ENCODE data around the gene APOA5. TPM values are rescaled to one million over a fixed set of nuclear protein-coding genes. Genes with fewer than 3 reads are reported as not detected.

Gene APOA5
- total and polyA plus RNA-seq, 2 of the 13 experiments (the other 11 are each of a cell fraction or from before 2014, with no cell fraction given) = 44.0 to 49.1 TPM

DNA sequence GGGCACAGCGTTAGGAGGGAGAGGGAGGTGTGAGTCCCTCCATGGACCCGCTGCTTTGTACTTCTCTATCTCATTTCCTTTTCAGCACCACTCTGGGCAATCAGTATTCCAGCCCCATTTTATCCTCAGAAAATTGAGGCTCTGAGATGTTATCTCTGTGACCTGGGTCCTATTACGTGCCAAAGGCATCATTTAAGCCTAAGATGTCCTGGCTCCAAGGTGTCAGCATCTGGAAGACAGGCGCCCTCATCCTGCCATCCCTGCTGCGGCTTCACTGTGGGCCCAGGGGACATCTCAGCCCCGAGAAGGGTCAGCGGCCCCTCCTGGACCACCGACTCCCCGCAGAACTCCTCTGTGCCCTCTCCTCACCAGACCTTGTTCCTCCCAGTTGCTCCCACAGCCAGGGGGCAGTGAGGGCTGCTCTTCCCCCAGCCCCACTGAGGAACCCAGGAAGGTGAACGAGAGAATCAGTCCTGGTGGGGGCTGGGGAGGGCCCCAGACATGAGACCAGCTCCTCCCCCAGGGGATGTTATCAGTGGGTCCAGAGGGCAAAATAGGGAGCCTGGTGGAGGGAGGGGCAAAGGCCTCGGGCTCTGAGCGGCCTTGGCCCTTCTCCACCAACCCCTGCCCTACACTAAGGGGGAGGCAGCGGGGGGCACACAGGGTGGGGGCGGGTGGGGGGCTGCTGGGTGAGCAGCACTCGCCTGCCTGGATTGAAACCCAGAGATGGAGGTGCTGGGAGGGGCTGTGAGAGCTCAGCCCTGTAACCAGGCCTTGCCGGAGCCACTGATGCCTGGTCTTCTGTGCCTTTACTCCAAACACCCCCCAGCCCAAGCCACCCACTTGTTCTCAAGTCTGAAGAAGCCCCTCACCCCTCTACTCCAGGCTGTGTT, 37.2 kb upstream of the APOA5 start (continued):
- TF ChIP-seq SP4 (CRISPR knock-in tag; IDR thresholded peaks at IDR 0.05) = peak; percentile 45; the same call in 1 of the 2 replicates
- TF ChIP-seq TCF7 (IDR thresholded peaks at IDR 0.05; ENCODE audit: low read depth) = peak; percentile 42; the same call in 1 of the 2 replicates
- TF ChIP-seq E2F5 (CRISPR knock-in tag; conservative IDR thresholded peaks at IDR 0.05) = no peak
- TF ChIP-seq ZNF780A (CRISPR knock-in tag; IDR thresholded peaks at IDR 0.05) = no peak; the same call in 1 of the 2 replicates
- TF ChIP-seq ZFY (CRISPR knock-in tag; IDR thresholded peaks at IDR 0.05) = no peak; the same call in 1 of the 2 replicates
- TF ChIP-seq ZNF549 (CRISPR knock-in tag; IDR thresholded peaks at IDR 0.05) = no peak
- peak; percentile 14; the same call in 1 of the 2 replicates for TF ChIP-seq ZNF558 (CRISPR knock-in tag; IDR thresholded peaks at IDR 0.05; ENCODE audit: borderline replicate concordance)
- TF ChIP-seq KLF12 (CRISPR knock-in tag; IDR thresholded peaks at IDR 0.05; ENCODE audit: borderline replicate concordance) = peak; percentile 38; the same call in 1 of the 2 replicates
- 0 out of 2 replicates have a peak, but pooled peaks have one; percentile 13 for TF ChIP-seq TGIF2 (CRISPR knock-in tag; IDR thresholded peaks at IDR 0.05)
- no peak for TF ChIP-seq IRX3 (CRISPR knock-in tag; IDR thresholded peaks at IDR 0.05; ENCODE audit: borderline replicate concordance, low read depth)
- peak; percentile 57; the same call in 1 of the 2 replicates for TF ChIP-seq TFAP4 (IDR thresholded peaks at IDR 0.05; ENCODE audit: borderline replicate concordance, low read depth)
- no peak for TF ChIP-seq PHB2 (IDR thresholded peaks at IDR 0.05; ENCODE audit: partially characterized antibody)
- TF ChIP-seq ZXDC (CRISPR knock-in tag; IDR thresholded peaks at IDR 0.05) = peak; percentile 60; the same call in 1 of the 2 replicates
- TF ChIP-seq ZMYM2 (CRISPR knock-in tag; IDR thresholded peaks at IDR 0.05) = peak; percentile 58; the same call in 1 of the 2 replicates
- no peak for TF ChIP-seq MIER2 (CRISPR knock-in tag; IDR thresholded peaks at IDR 0.05)
- TF ChIP-seq, protein P1, sequence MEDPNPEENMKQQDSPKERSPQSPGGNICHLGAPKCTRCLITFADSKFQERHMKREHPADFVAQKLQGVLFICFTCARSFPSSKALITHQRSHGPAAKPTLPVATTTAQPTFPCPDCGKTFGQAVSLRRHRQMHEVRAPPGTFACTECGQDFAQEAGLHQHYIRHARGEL (CRISPR knock-in tag; IDR thresholded peaks at IDR 0.05) = no peak
- TF ChIP-seq CHD4 (IDR thresholded peaks at IDR 0.05; ENCODE audit: borderline replicate concordance, low read length) = peak; percentile 67; the same call in 1 of the 2 replicates
- TF ChIP-seq, protein P2, sequence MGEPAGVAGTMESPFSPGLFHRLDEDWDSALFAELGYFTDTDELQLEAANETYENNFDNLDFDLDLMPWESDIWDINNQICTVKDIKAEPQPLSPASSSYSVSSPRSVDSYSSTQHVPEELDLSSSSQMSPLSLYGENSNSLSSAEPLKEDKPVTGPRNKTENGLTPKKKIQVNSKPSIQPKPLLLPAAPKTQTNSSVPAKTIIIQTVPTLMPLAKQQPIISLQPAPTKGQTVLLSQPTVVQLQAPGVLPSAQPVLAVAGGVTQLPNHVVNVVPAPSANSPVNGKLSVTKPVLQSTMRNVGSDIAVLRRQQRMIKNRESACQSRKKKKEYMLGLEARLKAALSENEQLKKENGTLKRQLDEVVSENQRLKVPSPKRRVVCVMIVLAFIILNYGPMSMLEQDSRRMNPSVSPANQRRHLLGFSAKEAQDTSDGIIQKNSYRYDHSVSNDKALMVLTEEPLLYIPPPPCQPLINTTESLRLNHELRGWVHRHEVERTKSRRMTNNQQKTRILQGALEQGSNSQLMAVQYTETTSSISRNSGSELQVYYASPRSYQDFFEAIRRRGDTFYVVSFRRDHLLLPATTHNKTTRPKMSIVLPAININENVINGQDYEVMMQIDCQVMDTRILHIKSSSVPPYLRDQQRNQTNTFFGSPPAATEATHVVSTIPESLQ (CRISPR knock-in tag; conservative IDR thresholded peaks at IDR 0.05) = no peak
- no peak for TF ChIP-seq ZNF30 (CRISPR knock-in tag; IDR thresholded peaks at IDR 0.05)
- TF ChIP-seq CENPT (CRISPR knock-in tag; IDR thresholded peaks at IDR 0.05; ENCODE audit: low read depth) = no peak
- no peak for TF ChIP-seq EED (CRISPR knock-in tag; IDR thresholded peaks at IDR 0.05)
- TF ChIP-seq NFKBIZ (CRISPR knock-in tag; IDR thresholded peaks at IDR 0.05) = no peak
- TF ChIP-seq SUZ12 (IDR thresholded peaks at IDR 0.05; ENCODE audit: low read depth, low read length) = no peak
- TF ChIP-seq ZNF441 (CRISPR knock-in tag; IDR thresholded peaks at IDR 0.05; ENCODE audit: borderline replicate concordance) = peak; percentile 40; the same call in 1 of the 2 replicates

Data from HepG2 (cell line).